Measurements from ENCODE around the gene SEMG1. TPM values are rescaled to one million over a fixed set of nuclear protein-coding genes. Genes with fewer than 3 reads are reported as not detected.

Gene SEMG1
- total RNA-seq, 1 experiment from 2014 or later: not detected

GRCh38 chr20:45218636-45219035 is 11.8 kb downstream of the SEMG1 start:
- intact Hi-C loops (cut with micrococcal nuclease; ENCODE audit: unreplicated experiment) (no loop called here), in situ Hi-C loops (cut with HindIII; ENCODE audit: low pct_unique_long_range_greater_than_20kb, low sequenced_read_pairs) (no loop called here)
- BruUV-seq (replicated peaks): no TSS peak
- POLR2A ChIA-PET: no interaction called here
- DNase-seq (ENCODE audit: low read depth, low spot score) (no peak), ATAC-seq (no peak)
- TF ChIP-seq CTCF (IDR thresholded peaks at IDR 0.05) (no peak), SIN3A (IDR thresholded peaks at IDR 0.05; ENCODE audit: borderline replicate concordance, insufficient read depth, low read depth, low read length) (no peak), POLR2AphosphoS5 (IDR thresholded peaks at IDR 0.05; ENCODE audit: low read depth, low read length) (no peak)
- CTCF ChIA-PET: no interaction called here
- Histone ChIP-seq H3K27me3 (ENCODE audit: control insufficient read depth, insufficient read depth, low read length) (peaks cover 13% of the 10 kb centered on the region), H3K27ac (ENCODE audit: low read length) (no peak overlapping the region), H3K4me3 (ENCODE audit: low read depth in 2 of 2, low read length in 2 of 2) (no peak overlapping the region), H3K4me1 (ENCODE audit: control insufficient read depth, insufficient read depth, low read length) (no peaks in the 10 kb centered on the region), H3K9me3 (ENCODE audit: control insufficient read depth, insufficient read depth, low read depth, low read length) (no peaks in the 10 kb centered on the region), H3K36me3 (ENCODE audit: control insufficient read depth, insufficient read depth, low read length) (no peaks in the 10 kb centered on the region)

- TF ChIP-seq CTCF (IDR thresholded peaks at IDR 0.05) (no peak), TCF7L2 (IDR thresholded peaks at IDR 0.05; ENCODE audit: low read depth, low read length) (no peak), SIN3A (IDR thresholded peaks at IDR 0.05; ENCODE audit: borderline replicate concordance, insufficient read depth, low read depth, low read length) (no peak), POLR2AphosphoS5 (IDR thresholded peaks at IDR 0.05; ENCODE audit: low read depth, low read length) (no peak)
- TF ChIP-seq, protein P1, sequence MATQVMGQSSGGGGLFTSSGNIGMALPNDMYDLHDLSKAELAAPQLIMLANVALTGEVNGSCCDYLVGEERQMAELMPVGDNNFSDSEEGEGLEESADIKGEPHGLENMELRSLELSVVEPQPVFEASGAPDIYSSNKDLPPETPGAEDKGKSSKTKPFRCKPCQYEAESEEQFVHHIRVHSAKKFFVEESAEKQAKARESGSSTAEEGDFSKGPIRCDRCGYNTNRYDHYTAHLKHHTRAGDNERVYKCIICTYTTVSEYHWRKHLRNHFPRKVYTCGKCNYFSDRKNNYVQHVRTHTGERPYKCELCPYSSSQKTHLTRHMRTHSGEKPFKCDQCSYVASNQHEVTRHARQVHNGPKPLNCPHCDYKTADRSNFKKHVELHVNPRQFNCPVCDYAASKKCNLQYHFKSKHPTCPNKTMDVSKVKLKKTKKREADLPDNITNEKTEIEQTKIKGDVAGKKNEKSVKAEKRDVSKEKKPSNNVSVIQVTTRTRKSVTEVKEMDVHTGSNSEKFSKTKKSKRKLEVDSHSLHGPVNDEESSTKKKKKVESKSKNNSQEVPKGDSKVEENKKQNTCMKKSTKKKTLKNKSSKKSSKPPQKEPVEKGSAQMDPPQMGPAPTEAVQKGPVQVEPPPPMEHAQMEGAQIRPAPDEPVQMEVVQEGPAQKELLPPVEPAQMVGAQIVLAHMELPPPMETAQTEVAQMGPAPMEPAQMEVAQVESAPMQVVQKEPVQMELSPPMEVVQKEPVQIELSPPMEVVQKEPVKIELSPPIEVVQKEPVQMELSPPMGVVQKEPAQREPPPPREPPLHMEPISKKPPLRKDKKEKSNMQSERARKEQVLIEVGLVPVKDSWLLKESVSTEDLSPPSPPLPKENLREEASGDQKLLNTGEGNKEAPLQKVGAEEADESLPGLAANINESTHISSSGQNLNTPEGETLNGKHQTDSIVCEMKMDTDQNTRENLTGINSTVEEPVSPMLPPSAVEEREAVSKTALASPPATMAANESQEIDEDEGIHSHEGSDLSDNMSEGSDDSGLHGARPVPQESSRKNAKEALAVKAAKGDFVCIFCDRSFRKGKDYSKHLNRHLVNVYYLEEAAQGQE (IDR thresholded peaks at IDR 0.05; ENCODE audit: insufficient read depth in 1 of 2, low read depth in 2 of 2, low read length in 1 of 2): no peak
- no TSS peak for BruUV-seq (replicated peaks)
- ChIA-PET CTCF (no interaction called here), POLR2A (no interaction called here)
- H3K27me3 ChIP-seq (ENCODE audit: control insufficient read depth, insufficient read depth, low read length): peaks cover 13% of the 10 kb centered on the region
- H3K4me1 ChIP-seq (ENCODE audit: control insufficient read depth, insufficient read depth, low read length): no peaks in the 10 kb centered on the region
- no peak within 1 kb of the TSS for H3K27ac ChIP-seq (ENCODE audit: low read length)
- intact Hi-C loops (cut with micrococcal nuclease; ENCODE audit: unreplicated experiment): no loop called here
- no peaks in the 10 kb centered on the region for H3K9me3 ChIP-seq (ENCODE audit: control insufficient read depth, insufficient read depth, low read depth, low read length)
- in situ Hi-C loops (cut with HindIII; ENCODE audit: low pct_unique_long_range_greater_than_20kb, low sequenced_read_pairs): no loop called here
- H3K4me3 ChIP-seq (ENCODE audit: low read depth in 2 of 2, low read length in 2 of 2): no peak within 1 kb of the TSS
- no peak for ATAC-seq
- DNase-seq (ENCODE audit: low read depth, low spot score): no peak
- H3K36me3 ChIP-seq (ENCODE audit: control insufficient read depth, insufficient read depth, low read length): no peaks in the 10 kb centered on the region
Measured at GRCh38 chr20:45221076-45221475, 14.2 kb downstream of the SEMG1 start, which contains the start of gene SEMG2. SEMG2 (plus strand) TSS chr20:45221373; CDS start chr20:45221390, 17 bp downstream.
